Neural crest cell (in vitro differentiated cells): Measurements from ENCODE around the gene NKX2-2. TPM values are rescaled to one million over a fixed set of nuclear protein-coding genes. Genes with fewer than 3 reads are reported as not detected.

Experiments
- DNase-seq: peaks from one replicate; pipeline ENCODE4 v3.0.0; 2021; ENCODE audit warnings: low read depth, mixed read lengths, low spot score
- H3K27ac Mint-ChIP-seq: one replicate; pipeline ENCODE4 v1.8.0; 2021; ENCODE audit warnings: mild to moderate bottlenecking, mixed read lengths; ENCODE audit not compliant: unreplicated experiment
- H3K27me3 Mint-ChIP-seq: 2 replicates; pipeline ENCODE4 v1.8.0; 2021; ENCODE audit warnings: low read depth, mild to moderate bottlenecking, mixed read lengths
- H3K36me3 Mint-ChIP-seq: 2 replicates; pipeline ENCODE4 v1.8.0; 2021; ENCODE audit warnings: low read depth, mild to moderate bottlenecking, mixed read lengths
- H3K4me1 Mint-ChIP-seq: 2 replicates; pipeline ENCODE4 v1.8.0; 2021; ENCODE audit warnings: mixed read lengths
- H3K4me3 Mint-ChIP-seq: one replicate; pipeline ENCODE4 v1.8.0; 2021; ENCODE audit warnings: mild to moderate bottlenecking, mixed read lengths
- H3K9me3 Mint-ChIP-seq: 2 replicates; pipeline ENCODE4 v1.8.0; 2021; ENCODE audit warnings: mixed read lengths
- total RNA-seq: library from RNA; stranded (reverse); gene quantifications from 2 replicates; pipeline ENCODE4 v1.2.1, GENCODE V29; 2021
- TF ChIP-seq, protein P1 (sequence below): fragments of 200-600 bp; sonication (generic); conservative IDR thresholded peaks from 2 replicates; pipeline ENCODE4 v1.5.0; 2021; ENCODE audit warnings: antibody characterized with exemption, mild to moderate bottlenecking

Gene NKX2-2
- total RNA-seq, 1 donor from 2014 or later: not detected

DNA sequence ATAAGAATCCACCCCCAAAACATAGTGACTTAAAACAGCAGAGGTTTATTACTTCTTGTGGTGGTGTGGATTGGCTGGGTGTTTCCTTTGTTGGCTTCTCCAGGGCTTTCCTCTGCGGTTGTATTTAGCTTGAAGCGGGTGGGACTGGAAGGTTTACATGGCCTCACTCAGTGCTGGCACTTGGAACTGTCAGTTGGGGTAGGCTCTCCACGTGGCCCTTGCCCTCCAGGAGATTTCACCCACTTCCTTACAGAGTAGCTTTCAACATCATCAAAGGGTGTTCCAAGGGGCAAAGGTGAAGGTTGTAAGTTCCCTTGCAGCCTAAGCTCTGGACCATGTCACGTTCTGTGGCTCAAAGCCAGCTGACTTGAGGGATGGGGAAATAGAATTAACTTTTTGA lies 32.5 kb upstream of the NKX2-2 start:
- no peak overlapping the region for H3K4me3 Mint-ChIP-seq
- no peaks in the 10 kb centered on the region for H3K4me1 Mint-ChIP-seq
- TF ChIP-seq, protein P1, sequence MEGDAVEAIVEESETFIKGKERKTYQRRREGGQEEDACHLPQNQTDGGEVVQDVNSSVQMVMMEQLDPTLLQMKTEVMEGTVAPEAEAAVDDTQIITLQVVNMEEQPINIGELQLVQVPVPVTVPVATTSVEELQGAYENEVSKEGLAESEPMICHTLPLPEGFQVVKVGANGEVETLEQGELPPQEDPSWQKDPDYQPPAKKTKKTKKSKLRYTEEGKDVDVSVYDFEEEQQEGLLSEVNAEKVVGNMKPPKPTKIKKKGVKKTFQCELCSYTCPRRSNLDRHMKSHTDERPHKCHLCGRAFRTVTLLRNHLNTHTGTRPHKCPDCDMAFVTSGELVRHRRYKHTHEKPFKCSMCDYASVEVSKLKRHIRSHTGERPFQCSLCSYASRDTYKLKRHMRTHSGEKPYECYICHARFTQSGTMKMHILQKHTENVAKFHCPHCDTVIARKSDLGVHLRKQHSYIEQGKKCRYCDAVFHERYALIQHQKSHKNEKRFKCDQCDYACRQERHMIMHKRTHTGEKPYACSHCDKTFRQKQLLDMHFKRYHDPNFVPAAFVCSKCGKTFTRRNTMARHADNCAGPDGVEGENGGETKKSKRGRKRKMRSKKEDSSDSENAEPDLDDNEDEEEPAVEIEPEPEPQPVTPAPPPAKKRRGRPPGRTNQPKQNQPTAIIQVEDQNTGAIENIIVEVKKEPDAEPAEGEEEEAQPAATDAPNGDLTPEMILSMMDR: no peak
- peaks cover 5% of the 10 kb centered on the region for H3K9me3 Mint-ChIP-seq
- H3K27me3 Mint-ChIP-seq: peaks cover 62% of the 10 kb centered on the region
- H3K36me3 Mint-ChIP-seq: no peaks in the 10 kb centered on the region
- DNase-seq: no peak
- H3K27ac Mint-ChIP-seq: no peak overlapping the region

DNA sequence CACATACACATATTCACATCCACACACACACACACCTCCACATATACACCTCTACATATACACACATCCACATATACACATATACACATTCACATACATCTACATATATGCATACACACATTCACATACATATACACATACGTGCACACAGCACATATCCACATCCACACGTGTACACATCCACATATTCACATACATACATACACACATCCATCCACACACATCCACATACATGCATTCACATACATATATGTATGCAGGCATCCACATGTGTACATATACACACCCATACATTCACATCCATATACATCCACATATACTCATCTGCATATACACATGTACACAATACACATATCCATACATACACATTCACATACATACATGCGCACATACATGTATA lies 25.6 kb upstream of the NKX2-2 start:
- Mint-ChIP-seq H3K36me3 (no peaks in the 10 kb centered on the region), H3K27ac (no peak overlapping the region), H3K4me3 (no peak overlapping the region), H3K27me3 (peaks cover 80% of the 10 kb centered on the region), H3K9me3 (peaks cover 5% of the 10 kb centered on the region), H3K4me1 (no peaks in the 10 kb centered on the region)
- TF ChIP-seq, protein P1: no peak
- DNase-seq: no peak

DNA sequence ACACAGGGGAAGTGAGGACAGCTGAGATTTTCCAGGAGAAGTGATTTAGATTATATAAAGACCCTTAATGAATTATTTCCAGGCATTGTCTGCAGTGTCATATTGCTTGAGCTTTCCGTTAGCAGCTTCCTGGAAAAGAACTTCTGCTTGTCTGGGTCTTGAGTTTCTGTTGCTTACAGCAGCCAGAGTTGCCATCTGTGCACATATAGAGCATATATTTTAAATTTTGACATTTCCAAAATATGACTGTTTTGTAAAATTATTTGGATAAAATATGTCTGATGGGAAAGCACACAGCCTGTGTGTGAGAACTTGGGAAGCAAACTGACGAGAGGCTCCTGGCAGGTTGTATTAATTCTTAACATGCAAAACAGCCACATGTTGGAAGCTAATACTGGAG lies 21.0 kb upstream of the NKX2-2 start:
- H3K4me3 Mint-ChIP-seq: no peak overlapping the region
- H3K4me1 Mint-ChIP-seq: no peaks in the 10 kb centered on the region
- H3K27ac Mint-ChIP-seq: no peak overlapping the region
- H3K9me3 Mint-ChIP-seq: no peaks in the 10 kb centered on the region
- DNase-seq: no peak
- TF ChIP-seq, protein P1: no peak
- H3K36me3 Mint-ChIP-seq: no peaks in the 10 kb centered on the region
- peaks cover 93% of the 10 kb centered on the region for H3K27me3 Mint-ChIP-seq

DNA sequence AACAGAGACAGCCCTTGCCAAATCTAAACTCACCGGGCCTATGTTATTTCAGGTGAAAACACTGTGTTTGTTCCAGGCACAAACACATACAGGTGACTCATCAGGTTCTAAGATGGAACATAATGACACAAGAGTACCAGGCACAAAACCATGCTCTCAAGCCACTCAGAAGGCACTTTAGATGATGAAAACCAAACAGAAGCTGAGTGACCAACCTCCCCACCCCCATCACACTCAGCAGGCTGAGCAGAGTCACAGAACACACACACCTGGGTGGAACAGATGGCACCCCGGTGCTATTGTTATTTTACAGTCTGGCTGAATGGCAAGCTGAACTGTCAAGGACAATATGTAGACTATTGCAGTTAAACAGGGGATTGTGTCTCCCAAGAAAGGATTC lies 20.6 kb upstream of the NKX2-2 start:
- Mint-ChIP-seq H3K36me3 (no peaks in the 10 kb centered on the region), H3K4me3 (no peak overlapping the region), H3K9me3 (no peaks in the 10 kb centered on the region), H3K27me3 (peaks cover 95% of the 10 kb centered on the region), H3K4me1 (no peaks in the 10 kb centered on the region), H3K27ac (no peak overlapping the region)
- DNase-seq: no peak
- TF ChIP-seq, protein P1: no peak

DNA sequence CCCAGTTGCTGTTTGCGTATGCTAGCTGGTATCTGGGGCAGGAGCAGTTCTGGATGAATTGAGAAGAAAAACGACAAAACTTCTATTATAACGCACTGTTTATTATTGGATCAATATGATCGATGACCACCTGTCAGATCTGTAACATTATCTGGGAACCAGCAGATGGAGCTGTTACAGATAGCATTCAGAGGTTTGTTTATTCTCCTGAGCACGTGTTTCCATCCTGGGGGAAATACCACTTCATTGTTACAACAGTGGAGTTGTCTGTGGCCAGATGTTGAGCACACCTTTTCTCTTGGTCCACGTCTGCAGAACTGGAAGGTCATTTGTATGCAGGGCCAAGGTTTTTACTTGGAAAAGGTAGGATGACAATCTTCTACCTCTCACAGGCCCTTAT lies 16.0 kb upstream of the NKX2-2 start:
- Mint-ChIP-seq H3K9me3 (no peaks in the 10 kb centered on the region), H3K4me1 (no peaks in the 10 kb centered on the region), H3K27me3 (peaks cover 100% of the 10 kb centered on the region), H3K36me3 (no peaks in the 10 kb centered on the region), H3K27ac (no peak overlapping the region), H3K4me3 (no peak overlapping the region)
- no peak for DNase-seq
- TF ChIP-seq, protein P1: peak; percentile 63

DNA sequence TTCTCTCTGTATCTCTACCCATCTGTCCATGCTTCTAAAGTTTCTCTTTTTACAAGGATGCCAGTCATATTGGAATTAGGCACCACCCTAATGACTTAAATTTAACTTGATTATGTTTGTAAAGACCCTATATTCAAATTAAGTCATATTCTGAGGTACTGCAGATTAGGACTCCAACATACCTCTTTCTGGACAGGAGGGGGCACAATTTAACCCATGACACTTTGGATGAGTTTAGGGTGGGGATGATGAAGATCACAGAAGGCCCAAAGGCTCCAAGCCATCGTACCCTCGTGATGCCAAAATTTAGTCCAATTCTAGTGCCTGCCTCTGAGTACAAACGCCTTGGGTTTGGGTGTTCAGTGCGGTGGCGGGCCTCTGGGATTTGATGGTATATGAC lies 15.0 kb upstream of the NKX2-2 start:
- no peak overlapping the region for H3K27ac Mint-ChIP-seq
- TF ChIP-seq, protein P1: no peak
- no peaks in the 10 kb centered on the region for H3K9me3 Mint-ChIP-seq
- DNase-seq: no peak
- no peaks in the 10 kb centered on the region for H3K36me3 Mint-ChIP-seq
- peaks cover 100% of the 10 kb centered on the region for H3K27me3 Mint-ChIP-seq
- no peaks in the 10 kb centered on the region for H3K4me1 Mint-ChIP-seq
- no peak overlapping the region for H3K4me3 Mint-ChIP-seq
